Stimulated activated CD4-positive, alpha-beta T cell treated with anti-CD3 and anti-CD28 coated beads, Interleukin-15, amount 100 ng/mL, for 1 hour (primary cell): ENCODE data around the gene COP1.

Experiments
- DNase-seq, 2 donors: peaks; one replicate each; pipeline ENCODE4 v3.0.0-alpha.2; 2020; ENCODE audit warnings: low read depth in 1 of 2, low spot score in 1 of 2

COP1 gene

DNA sequence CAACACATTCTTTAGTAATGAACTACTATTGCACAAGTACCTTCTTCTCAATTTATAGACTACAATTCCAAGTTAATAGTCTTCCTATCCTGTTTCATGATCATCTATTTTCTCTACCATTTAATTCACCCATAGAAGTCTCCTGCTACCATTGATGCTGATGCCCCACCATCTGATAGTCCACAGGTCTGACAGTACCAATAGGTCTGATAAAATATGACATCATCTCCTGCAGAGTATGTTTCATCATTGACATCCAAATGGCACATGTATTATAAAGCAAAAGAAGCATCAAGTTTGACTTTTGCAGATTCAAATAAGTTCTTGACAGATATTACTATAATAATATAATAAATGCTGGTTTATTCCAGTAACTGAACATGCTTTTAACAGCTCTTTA, 5.5 kb downstream of the COP1 start:
- no peak for DNase-seq

DNA sequence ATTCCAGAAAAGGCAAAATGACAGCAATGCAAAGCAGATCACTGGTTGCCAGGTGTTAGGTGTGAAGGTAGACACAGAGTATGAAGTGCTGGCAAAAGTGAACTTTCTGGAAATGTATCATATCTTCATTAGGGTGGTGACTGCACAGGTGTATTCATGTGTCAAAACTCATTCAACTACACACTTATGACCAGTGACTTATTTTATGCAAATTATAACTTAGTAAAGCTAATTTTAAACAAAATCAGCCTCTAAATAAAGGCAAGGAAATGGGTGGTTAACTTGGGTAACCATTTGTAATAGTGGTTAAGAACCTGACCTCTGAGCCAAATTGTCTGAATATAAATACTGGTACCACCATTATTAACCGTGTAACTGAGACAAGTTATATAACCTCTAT, 7.4 kb downstream of the COP1 start:
- DNase-seq, result no peak

- DNase-seq, result no peak
Observed at GRCh38 chr1:176198413-176198812, 8.7 kb downstream of the COP1 start.

- no peak for DNase-seq
Observed at GRCh38 chr1:176196728-176197127, 10.4 kb downstream of the COP1 start.

GRCh38 chr1:176195547-176195946, 11.5 kb downstream of the COP1 start:
- no peak for DNase-seq

GRCh38 chr1:176193663-176194062, 13.4 kb downstream of the COP1 start:
- DNase-seq, result no peak

DNA sequence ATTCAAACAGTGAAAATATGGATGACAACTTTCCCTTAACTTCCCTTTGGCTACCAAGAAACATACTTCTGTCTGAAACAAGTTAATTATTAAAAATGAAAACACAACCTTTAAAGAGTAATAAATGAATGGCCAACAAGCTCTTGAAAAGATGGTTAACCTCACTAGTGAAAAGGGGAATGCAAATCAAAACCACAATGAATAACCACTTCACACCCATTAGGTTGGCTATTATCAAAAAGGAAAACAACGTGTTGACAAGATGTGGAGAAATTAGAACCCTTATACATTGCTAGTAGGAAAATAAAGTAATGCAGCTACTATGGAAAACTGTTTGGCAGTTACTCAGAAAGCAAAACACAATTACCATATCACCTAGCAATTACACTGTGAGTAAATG, 14.1 kb downstream of the COP1 start:
- no peak for DNase-seq

- no peak for DNase-seq
Observed at GRCh38 chr1:176188604-176189003, 18.5 kb downstream of the COP1 start.

DNA sequence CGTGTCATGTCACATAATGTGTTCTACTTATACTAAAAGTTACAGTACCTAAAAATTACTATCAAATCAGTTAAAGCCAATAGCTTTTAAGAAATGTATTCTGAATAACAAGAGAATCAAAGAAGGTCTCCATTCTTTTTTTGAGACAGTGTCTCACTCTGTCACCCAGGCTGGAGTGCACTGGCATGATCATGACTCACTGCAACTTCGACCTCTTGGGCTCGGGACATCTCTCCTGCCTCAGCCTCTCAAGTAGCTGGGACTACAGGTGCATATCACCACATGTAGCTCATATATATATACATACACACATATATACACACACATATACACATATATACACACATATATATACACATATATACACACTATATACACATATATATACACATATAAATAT, 20.1 kb downstream of the COP1 start:
- DNase-seq, result no peak

DNA sequence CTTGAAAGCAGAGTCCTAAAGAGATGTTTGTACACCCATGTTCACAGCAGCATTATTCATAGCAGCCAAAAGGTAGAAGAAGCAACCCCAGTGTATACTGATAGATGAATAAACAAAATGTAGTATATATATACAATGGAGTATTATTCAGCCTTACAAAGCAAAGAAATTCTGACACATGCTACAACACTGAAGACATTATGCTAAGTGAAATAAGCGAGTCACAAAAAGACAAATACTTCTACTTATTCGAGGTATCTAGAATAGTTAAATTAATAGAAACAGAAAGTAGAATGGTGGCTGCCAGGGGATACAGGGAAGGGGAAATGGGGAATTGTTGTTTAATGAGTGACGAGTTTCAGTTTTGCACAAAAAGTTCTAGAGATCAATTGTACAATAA, 23.5 kb downstream of the COP1 start:
- no peak for DNase-seq

DNA sequence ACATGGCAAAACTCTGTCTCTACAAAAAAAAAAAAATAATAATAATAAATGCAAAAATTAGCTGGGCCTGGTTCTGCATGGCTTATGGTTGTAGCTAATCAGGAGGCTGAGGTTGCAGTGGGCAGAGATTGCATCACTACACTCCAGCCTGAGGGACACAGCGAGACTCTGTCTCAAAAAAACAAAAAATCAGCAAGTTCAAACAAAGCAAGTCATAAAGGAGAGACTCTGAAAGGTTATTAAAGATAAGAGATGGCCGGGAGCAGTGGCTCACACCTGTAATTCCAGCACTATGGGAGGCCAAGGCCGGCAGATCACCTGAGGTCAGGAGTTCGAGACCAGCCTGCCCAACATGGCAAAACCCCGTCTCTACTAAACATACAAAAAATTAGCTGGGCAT, 28.8 kb downstream of the COP1 start:
- DNase-seq, result no peak

GRCh38 chr1:176177764-176178163, 29.3 kb downstream of the COP1 start:
- DNase-seq, result no peak

- DNase-seq, result no peak
Observed at GRCh38 chr1:176174108-176174507, 33.0 kb downstream of the COP1 start.

DNA sequence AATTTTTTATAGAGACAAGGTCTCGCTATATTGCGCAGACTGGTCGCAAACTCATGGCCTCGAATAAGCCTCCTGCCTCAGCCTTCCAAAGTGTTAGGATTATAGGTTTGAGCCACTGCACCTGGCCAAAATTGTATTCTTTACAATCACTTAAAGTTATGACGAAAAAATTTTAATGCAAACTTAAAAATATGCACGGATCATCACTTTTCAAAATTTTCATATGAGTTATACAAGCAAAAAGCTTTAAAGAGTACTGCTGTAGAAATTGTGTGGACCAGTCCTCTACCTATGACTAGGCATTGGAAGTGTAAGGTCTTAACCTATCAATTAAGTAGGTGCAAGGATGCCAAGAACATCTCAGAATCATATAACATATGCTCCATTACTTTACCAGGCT, 34.9 kb downstream of the COP1 start:
- DNase-seq, result no peak

DNA sequence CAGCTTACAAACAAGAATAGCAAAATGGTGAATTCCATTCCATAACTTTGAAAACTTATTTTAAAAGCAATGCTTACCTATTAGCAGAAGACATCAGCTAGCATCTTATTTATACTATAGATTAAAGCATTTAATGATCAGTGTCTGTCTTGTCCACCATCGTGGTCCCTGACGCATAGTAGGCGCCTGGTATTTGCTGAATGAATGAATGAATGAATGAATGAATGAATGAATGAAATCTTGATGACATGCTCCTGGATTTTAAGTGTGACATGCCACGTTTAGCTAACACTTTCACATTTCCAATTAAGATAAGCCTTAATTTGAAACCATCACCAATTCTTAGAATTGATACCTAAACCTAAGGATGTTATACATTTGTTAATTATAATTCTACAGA, 39.9 kb downstream of the COP1 start:
- no peak for DNase-seq

DNA sequence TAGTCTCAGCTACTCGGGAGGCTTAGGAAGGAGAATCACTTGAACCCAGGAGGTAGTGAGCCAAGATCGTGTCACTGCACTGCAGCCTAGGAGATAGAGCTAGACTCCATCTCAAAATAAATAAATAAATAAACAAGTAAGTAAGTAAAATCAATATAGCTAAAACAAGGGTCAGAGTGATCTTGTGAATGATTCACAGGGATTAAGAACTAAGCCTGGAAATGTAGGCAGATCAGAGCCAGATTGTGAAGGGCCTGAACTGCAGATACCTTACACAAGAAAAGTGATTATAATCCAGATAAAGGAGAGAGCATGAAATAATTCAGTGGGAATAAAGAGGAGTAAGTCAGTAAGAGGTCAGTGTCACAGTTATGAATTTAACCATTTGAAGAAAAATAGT, 41.5 kb downstream of the COP1 start:
- DNase-seq, result no peak

DNA sequence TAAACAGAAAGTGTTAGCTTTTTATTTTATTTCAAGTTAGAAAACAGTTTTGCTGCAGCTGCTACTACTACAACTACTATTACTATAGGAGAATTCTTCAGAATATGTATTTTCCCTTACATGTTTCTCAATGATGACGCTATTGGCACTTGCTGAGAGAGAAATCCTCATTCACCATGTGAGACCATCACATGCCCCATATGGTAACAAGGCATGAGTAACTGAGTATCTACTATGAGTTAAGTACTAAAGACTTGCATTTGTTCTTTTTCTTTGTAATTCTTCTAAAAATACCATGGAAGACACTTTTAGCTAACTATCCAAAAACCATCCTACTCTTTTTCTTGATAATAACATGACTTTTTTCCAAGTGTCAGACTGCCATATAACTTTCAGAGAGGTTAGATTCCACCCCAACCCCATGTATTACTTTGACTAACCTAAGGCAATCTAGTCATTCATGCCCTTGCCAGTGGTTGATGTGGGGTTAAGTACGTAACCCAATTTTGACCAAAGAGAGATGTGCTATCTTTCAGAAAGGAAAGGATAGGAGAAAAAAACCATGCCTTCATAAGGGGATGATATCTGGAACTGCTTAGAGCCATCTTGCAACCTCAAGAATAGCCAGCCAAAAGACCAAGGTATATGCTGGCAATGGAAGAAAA, 42.9 kb downstream of the COP1 start:
- DNase-seq, result no peak

GRCh38 chr1:176159993-176160392, 47.1 kb downstream of the COP1 start:
- DNase-seq, result no peak

GRCh38 chr1:176157995-176158394, 49.1 kb downstream of the COP1 start:
- DNase-seq, result no peak

DNA sequence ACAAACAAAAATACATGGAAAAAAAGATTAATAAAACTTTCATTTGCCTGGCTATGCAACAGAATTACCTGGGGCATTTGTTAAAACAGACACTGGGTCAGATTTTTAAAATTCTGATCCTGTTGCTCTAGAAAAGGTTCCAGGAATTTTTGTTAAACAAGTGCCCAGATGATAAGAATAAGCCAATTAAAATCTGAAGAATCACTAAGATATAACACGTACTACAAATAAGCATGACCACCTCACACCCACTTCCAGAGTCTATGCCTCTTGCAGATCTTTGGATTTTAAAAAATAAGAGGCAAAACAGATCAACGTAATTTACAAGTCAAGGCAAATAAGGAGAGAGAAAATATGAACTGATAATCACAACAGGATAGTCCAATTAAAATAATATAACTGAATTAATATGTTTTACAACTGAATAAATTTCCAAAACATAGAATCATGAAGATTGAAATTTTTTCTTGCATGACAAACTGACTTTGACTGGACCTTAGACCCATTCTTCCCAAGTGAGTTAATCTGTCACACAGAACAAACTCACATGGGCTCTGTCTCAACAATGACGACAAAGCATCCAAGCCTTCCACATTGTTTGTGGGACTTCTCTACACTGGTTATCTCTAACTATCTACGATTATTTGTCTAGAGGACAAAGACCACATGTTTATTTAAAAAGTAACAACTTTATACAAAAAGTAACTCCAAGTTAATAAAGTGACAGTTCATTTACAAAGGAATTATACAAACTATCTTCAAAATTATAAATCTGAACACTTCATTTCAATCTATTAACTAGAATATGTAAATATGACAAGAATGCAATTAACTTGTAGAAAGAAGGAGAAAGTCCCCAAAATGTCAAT, 56.9 kb downstream of the COP1 start:
- no peak for DNase-seq

GRCh38 chr1:176144526-176144925, 62.6 kb downstream of the COP1 start:
- DNase-seq, result no peak

- DNase-seq, result no peak
Observed at GRCh38 chr1:176142973-176143372, 64.1 kb downstream of the COP1 start.

GRCh38 chr1:176141449-176141848, 65.6 kb downstream of the COP1 start:
- DNase-seq, result no peak
